Activated CD8-positive, alpha-beta memory T cell treated with anti-CD3 and anti-CD28 coated beads for 24 hours (primary cell): ENCODE data around the gene VEPH1.

ENCODE experiments used
- DNase-seq: peaks from one replicate; pipeline ENCODE4 v3.0.0-alpha.2; 2020

The VEPH1 gene

DNA sequence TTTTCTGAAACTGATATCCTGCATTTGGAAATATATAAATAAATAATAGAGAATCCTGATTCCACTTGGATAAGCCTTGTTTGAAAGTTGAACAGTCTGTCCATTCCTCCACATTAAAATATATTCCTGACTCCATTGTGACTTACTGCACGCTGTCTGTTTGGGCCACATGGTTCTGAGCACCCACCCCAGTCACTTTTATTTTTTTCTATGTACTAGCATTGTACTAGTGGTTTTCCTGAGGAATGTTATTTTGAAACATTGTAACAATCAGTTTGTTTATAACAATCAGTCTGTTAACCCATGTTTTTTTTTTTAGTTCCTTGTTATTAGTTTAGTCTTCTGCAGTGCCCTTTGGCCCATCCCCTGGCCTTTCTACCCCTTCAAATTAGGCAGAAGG lies 255.8 kb downstream of the VEPH1 start:
- DNase-seq: no peak

DNA sequence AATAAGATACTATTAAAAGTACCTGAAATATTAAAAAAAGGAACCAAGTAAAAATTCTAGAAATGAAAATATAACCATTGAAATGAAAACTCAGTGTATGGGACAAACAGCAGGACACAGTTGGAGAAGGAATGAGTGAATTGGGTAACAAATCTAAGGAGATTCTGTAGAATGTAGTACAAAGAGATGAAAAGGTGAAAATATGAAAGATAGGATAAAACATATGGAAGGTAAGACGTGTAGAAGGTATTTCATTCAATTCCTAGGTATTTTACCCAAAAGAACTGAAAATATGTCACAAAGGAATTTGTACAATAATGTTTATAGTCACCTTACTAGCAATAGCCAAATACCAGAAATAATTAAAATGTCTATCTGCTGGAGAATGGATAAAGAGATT lies 260.4 kb downstream of the VEPH1 start:
- DNase-seq: no peak

DNA sequence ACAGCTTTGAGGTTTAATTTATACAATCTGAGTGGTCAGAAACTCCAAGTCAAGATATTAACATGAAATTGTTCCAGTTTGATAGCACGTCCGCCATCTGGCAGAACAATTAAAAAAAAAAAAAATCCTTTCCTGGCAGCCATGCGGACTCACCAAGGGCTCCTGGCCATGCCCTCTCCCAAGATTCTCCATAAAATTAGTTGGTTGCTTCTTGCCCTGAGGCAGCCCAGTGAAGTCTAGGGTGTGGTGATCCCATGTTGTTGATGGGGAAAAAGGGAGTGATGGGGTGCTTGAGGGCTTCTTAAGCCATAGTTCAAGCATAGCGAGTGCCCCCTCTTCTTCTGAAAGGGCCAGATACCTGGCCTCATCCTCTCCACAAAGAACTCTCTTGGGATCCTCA lies 261.6 kb downstream of the VEPH1 start:
- no peak for DNase-seq

DNA sequence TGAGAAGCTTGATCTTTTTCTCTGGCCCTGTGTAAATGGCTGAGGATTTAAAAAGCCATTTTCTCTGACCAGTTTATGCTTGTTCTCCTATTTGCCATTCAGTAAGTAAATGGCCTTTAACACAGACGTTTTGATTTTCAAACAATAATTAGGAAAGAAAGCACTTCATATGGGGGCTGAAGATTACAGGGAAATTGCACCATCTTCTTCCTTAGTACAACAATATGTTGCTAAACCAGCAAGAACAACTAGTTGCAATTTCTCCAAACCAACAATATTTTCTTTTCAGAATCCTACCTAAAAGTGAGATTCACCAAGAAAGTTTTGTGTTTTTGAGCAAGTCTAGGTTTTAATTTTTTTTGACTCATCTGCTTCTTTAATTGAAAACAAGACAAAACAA lies 262.8 kb downstream of the VEPH1 start:
- DNase-seq: no peak

DNA sequence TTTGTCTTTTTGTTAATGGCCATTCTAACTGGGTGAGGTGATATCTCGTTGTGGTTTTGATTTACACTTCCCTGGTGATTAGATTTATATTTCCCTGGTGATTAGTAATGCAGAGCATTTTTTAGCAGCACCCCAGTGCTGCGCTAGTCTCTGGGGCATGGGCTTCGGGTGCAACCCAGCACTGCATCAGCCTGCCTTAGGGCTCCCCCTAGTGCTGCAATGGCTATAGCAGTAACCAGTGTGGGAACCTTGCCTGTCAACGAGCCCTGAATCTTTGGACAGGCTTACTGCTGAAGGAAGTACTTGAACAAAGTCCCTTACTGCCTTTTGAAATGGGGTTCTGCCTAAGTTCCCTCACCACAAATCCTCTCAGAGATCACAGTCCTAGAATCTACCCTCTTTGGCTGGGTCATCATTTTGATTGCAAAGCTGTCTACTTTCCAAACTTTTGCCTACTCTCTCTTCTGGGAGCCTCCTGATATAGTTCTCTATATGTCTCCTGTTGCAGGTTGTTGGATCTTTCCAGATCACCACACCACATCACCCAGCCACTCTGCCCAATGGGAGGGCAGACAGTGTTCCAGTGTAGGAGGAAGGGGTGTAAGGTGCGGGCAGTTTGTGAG lies 264.0 kb downstream of the VEPH1 start:
- DNase-seq: peak; percentile 86

DNA sequence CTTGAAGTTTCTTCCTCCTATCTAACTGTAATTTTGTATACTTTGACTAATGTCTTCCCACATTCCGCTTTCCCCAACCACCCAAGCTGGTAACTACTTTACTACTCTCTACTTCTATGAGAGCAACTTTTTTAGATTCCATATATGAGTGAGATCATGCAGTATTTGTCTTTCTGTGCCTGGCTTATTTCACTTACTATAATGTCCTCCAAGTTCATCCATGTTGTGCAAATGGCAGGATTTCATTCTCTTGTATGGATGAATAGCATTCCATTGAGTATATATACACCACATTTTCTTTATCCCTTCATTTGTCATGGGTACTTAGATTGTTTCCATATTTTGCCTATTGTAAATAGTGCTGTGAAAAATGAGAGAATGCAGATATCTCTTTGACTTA lies 264.8 kb downstream of the VEPH1 start:
- no peak for DNase-seq

DNA sequence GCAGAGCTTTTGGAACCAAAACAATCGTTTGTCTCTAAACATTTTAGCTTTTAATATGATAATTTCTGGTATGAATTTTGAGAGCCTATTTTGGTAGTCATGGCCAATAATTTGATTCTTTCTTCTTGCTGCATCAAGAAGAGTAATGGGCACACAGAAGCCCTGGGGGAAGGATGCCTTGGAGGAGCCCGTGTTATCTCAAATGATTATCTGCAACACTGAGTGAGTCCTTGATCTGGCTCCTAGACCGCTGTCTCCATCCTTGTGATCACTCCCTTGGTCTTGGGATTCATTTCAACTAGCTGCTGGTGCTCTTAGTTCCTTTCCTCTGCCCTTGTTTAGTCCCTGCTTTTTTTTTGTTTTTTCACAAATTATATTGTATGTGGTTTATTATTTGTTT lies 265.3 kb downstream of the VEPH1 start:
- DNase-seq: no peak

- DNase-seq: no peak
Observed at GRCh38 chr3:157235291-157235690, 267.9 kb downstream of the VEPH1 start.

DNA sequence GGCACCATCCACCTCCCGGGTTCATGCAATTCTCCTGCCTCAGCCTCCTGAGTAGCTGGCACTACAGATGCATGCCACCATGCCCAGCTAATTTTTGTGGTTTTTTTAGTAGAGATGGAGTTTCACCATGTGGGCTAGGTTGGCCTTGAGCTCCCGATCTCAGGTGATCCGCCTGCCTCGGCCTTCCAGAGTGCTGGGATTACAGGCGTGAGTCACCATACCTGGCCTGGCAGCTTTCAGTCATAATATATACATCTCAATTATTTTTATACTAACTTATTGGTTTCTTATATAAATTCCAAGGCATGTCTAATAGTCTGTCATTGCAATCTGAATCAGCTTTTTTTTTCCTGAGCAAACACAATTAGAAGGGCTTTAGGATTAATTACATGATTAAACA lies 269.3 kb downstream of the VEPH1 start:
- DNase-seq: no peak

- no peak for DNase-seq
Observed at GRCh38 chr3:157232141-157232540, 271.1 kb downstream of the VEPH1 start.

DNA sequence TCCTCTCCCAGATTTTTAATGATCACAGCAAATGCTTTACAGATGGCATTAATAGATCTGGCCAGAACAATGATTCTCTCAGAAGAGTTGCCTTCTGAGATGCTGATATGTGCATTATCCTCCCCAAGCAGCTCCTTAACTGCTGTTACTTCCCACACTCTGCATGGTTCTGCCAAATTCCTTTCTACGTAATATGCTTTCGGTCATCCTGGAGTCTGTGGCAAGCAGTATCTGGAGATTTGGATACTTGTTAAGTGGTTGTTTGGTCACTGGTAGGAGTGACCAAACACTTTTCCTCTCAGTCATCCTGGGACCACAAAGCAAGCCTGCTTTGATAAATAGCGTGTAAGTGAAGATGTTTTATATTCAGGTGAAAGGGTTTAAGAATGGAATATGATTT lies 272.1 kb downstream of the VEPH1 start:
- no peak for DNase-seq

GRCh38 chr3:157226173-157226847 lies 276.9 kb downstream of the VEPH1 start:
- no peak for DNase-seq

DNA sequence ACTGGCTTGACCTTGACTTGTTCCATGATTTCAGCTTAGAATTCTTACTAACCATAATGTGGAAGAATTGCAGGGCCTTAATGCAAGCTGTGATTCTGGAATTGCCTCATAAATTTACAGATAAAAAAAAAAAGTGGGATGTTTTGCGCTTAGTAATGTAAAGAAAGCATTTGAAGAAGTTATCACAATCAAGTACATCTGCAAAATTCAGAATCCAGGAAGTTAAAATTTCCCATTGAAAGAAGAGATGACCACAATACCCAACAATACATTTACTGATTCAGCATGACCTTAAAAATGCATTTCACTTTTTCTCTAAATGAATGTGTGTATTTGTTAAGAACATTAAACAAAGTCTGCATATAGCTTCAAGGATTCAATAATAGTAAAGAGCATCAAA lies 278.2 kb downstream of the VEPH1 start:
- no peak for DNase-seq

DNA sequence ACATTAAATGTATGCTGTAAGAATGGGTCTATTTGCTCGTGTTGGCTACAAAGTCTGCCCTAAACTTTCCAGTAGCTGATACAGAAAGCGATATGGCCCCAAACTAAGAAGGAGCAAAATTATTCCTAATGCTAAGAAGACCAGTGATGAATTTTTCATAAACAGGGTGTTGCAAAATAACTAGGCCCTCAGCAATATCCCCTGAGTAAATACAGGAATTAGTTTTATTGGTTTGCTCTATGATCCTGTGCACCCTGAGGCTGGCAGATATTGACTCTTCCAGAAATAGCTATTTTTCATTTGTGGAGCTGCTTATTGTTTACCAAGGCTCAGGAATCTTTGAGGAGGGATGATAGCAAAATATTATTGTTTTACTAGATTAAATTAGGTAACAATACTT lies 282.3 kb downstream of the VEPH1 start:
- DNase-seq: no peak

GRCh38 chr3:157220211-157220610 lies 283.0 kb downstream of the VEPH1 start:
- DNase-seq: no peak

DNA sequence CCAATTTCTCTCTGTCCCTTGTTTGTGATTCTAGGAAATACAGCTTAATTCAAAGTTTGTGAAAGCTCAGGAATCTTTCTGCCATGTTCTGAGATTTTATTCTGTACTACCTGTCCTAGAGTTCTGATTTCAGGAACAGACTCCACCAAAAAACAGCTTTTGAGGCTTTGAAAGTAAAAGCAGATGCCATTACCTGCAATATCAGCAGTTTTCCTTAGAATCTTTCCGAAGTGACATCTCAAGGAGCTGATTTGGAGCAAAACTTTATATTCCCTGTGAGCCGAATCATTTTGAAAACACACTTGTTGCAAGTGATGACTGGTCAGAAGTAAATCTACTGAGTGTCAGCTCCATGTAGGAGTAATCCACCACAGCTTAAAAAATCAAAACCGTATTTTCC lies 284.0 kb downstream of the VEPH1 start:
- DNase-seq: no peak
